ENCODE results near the gene ITPKB. TPM values are rescaled to one million over a fixed set of nuclear protein-coding genes. Genes with fewer than 3 reads are reported as not detected.

The ITPKB gene
- total and polyA plus RNA-seq, 11 donors: 6.2 to 33.7 (median 17.8) TPM

DNA sequence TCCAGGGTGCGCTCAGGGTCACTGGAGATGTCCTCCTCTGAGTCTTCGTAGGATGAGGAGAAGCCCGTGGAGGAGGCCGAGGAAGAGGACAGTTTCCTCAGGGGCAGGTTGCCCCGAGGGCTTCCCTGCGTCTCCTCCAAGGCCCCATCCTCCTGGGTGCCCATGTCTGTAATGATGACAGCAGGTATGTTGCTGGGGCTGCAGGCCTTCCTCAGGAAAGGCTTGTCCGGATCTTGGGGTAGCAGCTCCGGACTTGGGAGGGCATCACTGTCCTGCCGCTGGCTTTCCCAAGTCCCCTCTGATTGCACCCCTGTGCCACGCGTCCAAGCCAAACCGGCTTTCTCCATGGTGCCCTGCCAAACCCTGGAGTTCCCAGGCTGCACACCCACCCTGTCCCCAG lies 3.5 kb downstream of the ITPKB start:
- no peaks in the 10 kb centered on the region for H3K27me3 ChIP-seq
- 61 to 76% (median 68%) methylated on average over 11 to 12 of the region's 12 CpGs for whole genome bisulfite sequencing, 4 donors
- ATAC-seq (no peak), DNase-seq (no peak)
- H3K36me3 ChIP-seq: peaks cover 0 to 32% (median 16%) of the 10 kb centered on the region in 9 donors
- no peaks in the 10 kb centered on the region for H3K9me3 ChIP-seq
- H3K4me3 ChIP-seq: peak overlapping the region; percentile 54 to 98 (median 88)
- no peak for TF ChIP-seq POLR2A (IDR thresholded peaks at IDR 0.05)
- TF ChIP-seq, protein P1, sequence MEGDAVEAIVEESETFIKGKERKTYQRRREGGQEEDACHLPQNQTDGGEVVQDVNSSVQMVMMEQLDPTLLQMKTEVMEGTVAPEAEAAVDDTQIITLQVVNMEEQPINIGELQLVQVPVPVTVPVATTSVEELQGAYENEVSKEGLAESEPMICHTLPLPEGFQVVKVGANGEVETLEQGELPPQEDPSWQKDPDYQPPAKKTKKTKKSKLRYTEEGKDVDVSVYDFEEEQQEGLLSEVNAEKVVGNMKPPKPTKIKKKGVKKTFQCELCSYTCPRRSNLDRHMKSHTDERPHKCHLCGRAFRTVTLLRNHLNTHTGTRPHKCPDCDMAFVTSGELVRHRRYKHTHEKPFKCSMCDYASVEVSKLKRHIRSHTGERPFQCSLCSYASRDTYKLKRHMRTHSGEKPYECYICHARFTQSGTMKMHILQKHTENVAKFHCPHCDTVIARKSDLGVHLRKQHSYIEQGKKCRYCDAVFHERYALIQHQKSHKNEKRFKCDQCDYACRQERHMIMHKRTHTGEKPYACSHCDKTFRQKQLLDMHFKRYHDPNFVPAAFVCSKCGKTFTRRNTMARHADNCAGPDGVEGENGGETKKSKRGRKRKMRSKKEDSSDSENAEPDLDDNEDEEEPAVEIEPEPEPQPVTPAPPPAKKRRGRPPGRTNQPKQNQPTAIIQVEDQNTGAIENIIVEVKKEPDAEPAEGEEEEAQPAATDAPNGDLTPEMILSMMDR (IDR thresholded peaks at IDR 0.05): no peak
- intact Hi-C loops (cut with DNase I): loop anchor here (5.0 to 10.0 kb wide), 11 partner anchors 33 to 103 kb away; no protein-coding TSS in a partner anchor
- peak overlapping the region in 10 of 12 donors; percentile 84 to 96 (median 94) for H3K27ac ChIP-seq
- H3K4me1 ChIP-seq: peaks cover 0 to 78% (median 34%) of the 10 kb centered on the region in 12 donors

DNA sequence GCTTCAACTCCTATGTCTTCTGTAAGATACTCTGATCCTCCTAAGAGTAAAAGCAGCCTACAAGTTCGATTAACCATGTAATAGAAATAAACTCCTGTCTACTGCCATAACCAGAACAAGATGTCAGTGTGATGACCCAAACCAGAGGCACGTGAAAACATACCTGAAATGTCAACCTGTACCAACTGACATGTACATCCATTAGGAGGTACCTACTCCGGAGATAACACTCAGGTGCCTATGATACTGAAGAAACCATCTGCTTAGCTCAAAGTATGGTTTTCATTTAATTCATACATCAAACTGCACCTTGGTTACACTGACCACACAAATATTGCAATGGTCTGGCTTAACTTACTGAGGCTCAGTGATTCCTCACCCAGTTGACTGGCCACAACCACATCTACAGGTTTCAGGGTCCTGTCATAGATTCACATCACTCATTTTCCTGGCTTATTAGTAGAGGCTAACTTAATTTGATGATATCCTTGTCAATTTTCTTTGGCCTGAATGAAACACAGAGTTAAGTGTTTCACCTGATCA lies 4.4 kb downstream of the ITPKB start:
- 56 to 70% (median 61%) methylated on average over 3 of the region's 3 CpGs for WGBS, 4 donors
- Histone ChIP-seq H3K27me3 (no peaks in the 10 kb centered on the region), H3K4me3 (peak overlapping the region; percentile 16 to 98 (median 88)), H3K27ac (peak overlapping the region in 10 of 12 donors; percentile 25 to 96 (median 94)), H3K4me1 (peaks cover 0 to 78% (median 36%) of the 10 kb centered on the region in 12 donors), H3K9me3 (no peaks in the 10 kb centered on the region), H3K36me3 (peaks cover 0 to 39% (median 23%) of the 10 kb centered on the region in 9 donors)
- DNase-seq (no peak), ATAC-seq (no peak)
- TF ChIP-seq POLR2A (IDR thresholded peaks at IDR 0.05): no peak
- TF ChIP-seq, protein P1 (IDR thresholded peaks at IDR 0.05): no peak
- intact Hi-C loops (cut with DNase I): loop anchor here (5.0 to 10.0 kb wide), 11 partner anchors 32 to 102 kb away; no protein-coding TSS in a partner anchor

DNA sequence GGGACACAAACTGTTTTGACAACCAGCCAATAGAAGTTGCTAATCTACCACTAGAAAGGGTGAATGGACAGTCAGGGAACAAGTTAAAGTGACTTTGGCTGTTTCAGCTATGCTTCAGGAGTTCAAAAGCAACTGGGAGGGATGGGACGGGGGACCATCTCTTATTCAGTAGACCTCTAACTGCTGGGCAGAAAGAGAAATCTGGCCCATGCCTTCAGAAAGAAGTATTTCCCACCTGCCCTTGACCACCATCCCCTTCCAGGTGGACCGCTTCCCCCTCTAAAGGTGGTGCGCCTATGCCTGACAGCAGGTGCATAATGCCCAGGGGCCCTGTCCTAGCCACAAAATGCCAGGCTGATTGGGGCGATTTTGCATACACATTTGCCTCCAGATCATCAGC lies 5.2 kb downstream of the ITPKB start:
- intact Hi-C loops (cut with DNase I): loop anchor here in 4 of 10 donors (5.0 to 10.0 kb wide), 4 partner anchors 77 to 91 kb away; no protein-coding TSS in a partner anchor
- 64 to 79% (median 75%) methylated on average over 4 of the region's 4 CpGs for WGBS, 4 donors
- Histone ChIP-seq H3K4me3 (peak overlapping the region; percentile 6 to 98 (median 88)), H3K36me3 (peaks cover 0 to 42% (median 25%) of the 10 kb centered on the region in 9 donors), H3K27ac (peak overlapping the region in 10 of 12 donors; percentile 4 to 95 (median 49)), H3K9me3 (no peaks in the 10 kb centered on the region), H3K4me1 (peaks cover 0 to 83% (median 41%) of the 10 kb centered on the region in 12 donors), H3K27me3 (no peaks in the 10 kb centered on the region)
- ATAC-seq (no peak), DNase-seq (no peak)
- TF ChIP-seq, protein P1 (IDR thresholded peaks at IDR 0.05): no peak
- TF ChIP-seq POLR2A (IDR thresholded peaks at IDR 0.05): no peak

DNA sequence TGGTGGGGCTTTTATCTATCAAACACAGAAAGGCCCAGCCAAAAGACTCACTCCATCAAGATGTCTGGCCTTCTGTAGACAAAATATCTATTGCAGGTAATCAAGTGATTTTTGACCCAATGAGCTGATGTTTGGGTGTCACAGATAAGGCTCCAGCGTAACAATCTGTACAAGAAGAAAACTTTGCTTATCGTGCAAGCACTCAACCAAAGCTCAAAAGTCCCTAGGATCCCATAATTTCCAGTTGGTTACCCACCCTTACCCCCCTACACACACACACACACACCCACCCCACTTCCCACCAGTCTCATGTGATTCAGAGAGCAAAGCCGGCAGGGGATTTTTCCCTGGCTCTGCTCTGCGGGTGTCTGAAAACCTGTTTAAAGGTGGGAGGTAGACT lies 5.8 kb downstream of the ITPKB start:
- intact Hi-C loops (cut with DNase I): loop anchor here in 4 of 10 donors (5.0 to 10.0 kb wide), 4 partner anchors 76 to 91 kb away; no protein-coding TSS in a partner anchor
- Histone ChIP-seq H3K27ac (peak overlapping the region in 10 of 12 donors; percentile 4 to 95 (median 48)), H3K4me3 (peak overlapping the region in 11 of 12 donors; percentile 6 to 98 (median 89)), H3K4me1 (peaks cover 0 to 88% (median 45%) of the 10 kb centered on the region in 12 donors), H3K36me3 (peaks cover 0 to 46% (median 31%) of the 10 kb centered on the region in 9 donors), H3K27me3 (no peaks in the 10 kb centered on the region), H3K9me3 (no peaks in the 10 kb centered on the region)
- TF ChIP-seq, protein P1 (IDR thresholded peaks at IDR 0.05): no peak
- TF ChIP-seq POLR2A (IDR thresholded peaks at IDR 0.05): no peak
- 47 to 67% (median 61%) methylated on average over 4 of the region's 4 CpGs for WGBS, 4 donors
- DNase-seq: no peak
- ATAC-seq: no peak

Data from heart left ventricle (tissue), 16 donors.